ENCODE data around the gene LAMC2. TPM values are rescaled to one million over a fixed set of nuclear protein-coding genes. Genes with fewer than 3 reads are reported as not detected.

The LAMC2 gene
- total RNA-seq, 1 experiment from 2014 or later, result 0.16 TPM

- peak; percentile 52 for DNase-seq
- Histone ChIP-seq H3K36me3 (no peaks in the 10 kb centered on the region), H3K4me3 (no peak overlapping the region), H3K9me3 (no peaks in the 10 kb centered on the region), H3K27me3 (no peaks in the 10 kb centered on the region)
Measured at GRCh38 chr1:183281039-183281438, 95.0 kb downstream of the LAMC2 start.

GRCh38 chr1:183281553-183282091 lies 95.6 kb downstream of the LAMC2 start:
- Histone ChIP-seq H3K27me3 (no peaks in the 10 kb centered on the region), H3K4me3 (no peak overlapping the region), H3K9me3 (no peaks in the 10 kb centered on the region), H3K36me3 (no peaks in the 10 kb centered on the region)
- peak; percentile 87 for DNase-seq

GRCh38 chr1:183282101-183282855 lies 96.2 kb downstream of the LAMC2 start:
- no peak overlapping the region for H3K4me3 ChIP-seq
- no peak for DNase-seq
- no peaks in the 10 kb centered on the region for H3K27me3 ChIP-seq
- H3K36me3 ChIP-seq, result no peaks in the 10 kb centered on the region
- H3K9me3 ChIP-seq, result no peaks in the 10 kb centered on the region

GRCh38 chr1:183283286-183283685 lies 97.2 kb downstream of the LAMC2 start:
- Histone ChIP-seq H3K4me3 (no peak overlapping the region), H3K9me3 (no peaks in the 10 kb centered on the region), H3K27me3 (no peaks in the 10 kb centered on the region), H3K36me3 (no peaks in the 10 kb centered on the region)
- no peak for DNase-seq

- H3K9me3 ChIP-seq, result 0 out of 2 replicates have a peak, but pooled peaks cover 3% of the 10 kb centered on the region
- no peaks in the 10 kb centered on the region for H3K27me3 ChIP-seq
- DNase-seq, result no peak
- no peak overlapping the region for H3K4me3 ChIP-seq
- no peaks in the 10 kb centered on the region for H3K36me3 ChIP-seq
Measured at GRCh38 chr1:183284086-183284485, 98.0 kb downstream of the LAMC2 start.

GRCh38 chr1:183285256-183285655 lies 99.2 kb downstream of the LAMC2 start:
- no peak for DNase-seq
- Histone ChIP-seq H3K9me3 (0 out of 2 replicates have a peak, but pooled peaks cover 3% of the 10 kb centered on the region), H3K36me3 (no peaks in the 10 kb centered on the region), H3K4me3 (no peak overlapping the region), H3K27me3 (no peaks in the 10 kb centered on the region)

GRCh38 chr1:183285746-183286145 lies 99.7 kb downstream of the LAMC2 start:
- DNase-seq, result peak; percentile 49
- no peaks in the 10 kb centered on the region for H3K27me3 ChIP-seq
- H3K4me3 ChIP-seq, result no peak overlapping the region
- H3K9me3 ChIP-seq, result 0 out of 2 replicates have a peak, but pooled peaks cover 3% of the 10 kb centered on the region
- H3K36me3 ChIP-seq, result no peaks in the 10 kb centered on the region

- DNase-seq, result peak; percentile 38
- no peak overlapping the region for H3K4me3 ChIP-seq
- H3K9me3 ChIP-seq, result 0 out of 2 replicates have a peak, but pooled peaks cover 3% of the 10 kb centered on the region
- no peaks in the 10 kb centered on the region for H3K36me3 ChIP-seq
- H3K27me3 ChIP-seq, result no peaks in the 10 kb centered on the region
Measured at GRCh38 chr1:183287191-183287675, 101.2 kb downstream of the LAMC2 start.

GRCh38 chr1:183288583-183288982 lies 102.5 kb downstream of the LAMC2 start:
- Histone ChIP-seq H3K27me3 (no peaks in the 10 kb centered on the region), H3K36me3 (no peaks in the 10 kb centered on the region), H3K9me3 (0 out of 2 replicates have a peak, but pooled peaks cover 3% of the 10 kb centered on the region), H3K4me3 (no peak overlapping the region)
- no peak for DNase-seq

- H3K9me3 ChIP-seq, result 0 out of 2 replicates have a peak, but pooled peaks cover 3% of the 10 kb centered on the region
- H3K36me3 ChIP-seq, result no peaks in the 10 kb centered on the region
- no peak overlapping the region for H3K4me3 ChIP-seq
- H3K27me3 ChIP-seq, result no peaks in the 10 kb centered on the region
- DNase-seq, result no peak
Measured at GRCh38 chr1:183289051-183289496, 103.0 kb downstream of the LAMC2 start.

- H3K4me3 ChIP-seq, result no peak overlapping the region
- no peak for DNase-seq
- 0 out of 2 replicates have a peak, but pooled peaks cover 3% of the 10 kb centered on the region for H3K9me3 ChIP-seq
- no peaks in the 10 kb centered on the region for H3K36me3 ChIP-seq
- H3K27me3 ChIP-seq, result no peaks in the 10 kb centered on the region
Measured at GRCh38 chr1:183290628-183291027, 104.6 kb downstream of the LAMC2 start.

- H3K27me3 ChIP-seq, result no peaks in the 10 kb centered on the region
- H3K9me3 ChIP-seq, result 0 out of 2 replicates have a peak, but pooled peaks cover 3% of the 10 kb centered on the region
- DNase-seq, result no peak
- no peak overlapping the region for H3K4me3 ChIP-seq
- no peaks in the 10 kb centered on the region for H3K36me3 ChIP-seq
Measured at GRCh38 chr1:183291216-183291762, 105.2 kb downstream of the LAMC2 start.

GRCh38 chr1:183291802-183292514 lies 105.9 kb downstream of the LAMC2 start:
- 0 out of 2 replicates have a peak, but pooled peaks cover 3% of the 10 kb centered on the region for H3K9me3 ChIP-seq
- no peaks in the 10 kb centered on the region for H3K36me3 ChIP-seq
- no peaks in the 10 kb centered on the region for H3K27me3 ChIP-seq
- peak; percentile 56 for DNase-seq
- H3K4me3 ChIP-seq, result no peak overlapping the region

GRCh38 chr1:183293241-183293640 lies 107.2 kb downstream of the LAMC2 start:
- DNase-seq, result no peak
- no peaks in the 10 kb centered on the region for H3K36me3 ChIP-seq
- H3K9me3 ChIP-seq, result 0 out of 2 replicates have a peak, but pooled peaks cover 3% of the 10 kb centered on the region
- no peak overlapping the region for H3K4me3 ChIP-seq
- no peaks in the 10 kb centered on the region for H3K27me3 ChIP-seq

GRCh38 chr1:183293876-183294275 lies 107.8 kb downstream of the LAMC2 start:
- H3K4me3 ChIP-seq, result no peak overlapping the region
- H3K9me3 ChIP-seq, result no peaks in the 10 kb centered on the region

More at GRCh38 chr1:183293876-183294275, 107.8 kb downstream of the LAMC2 start:
- no peaks in the 10 kb centered on the region for H3K36me3 ChIP-seq
- no peak for DNase-seq
- no peaks in the 10 kb centered on the region for H3K27me3 ChIP-seq

Measured in MG63 (cell line).